Measurements from ENCODE around the gene TEKTIP1. TPM values are rescaled to one million over a fixed set of nuclear protein-coding genes. Genes with fewer than 3 reads are reported as not detected.
"Not testable (repeated sequence)": the region's sequence is repeated elsewhere in the genome, so short reads cannot be mapped to it uniquely, and the experiment has no call there.

The TEKTIP1 gene
- total RNA-seq, 1 donor from 2014 or later: not detected

GRCh38 chr19:3526507-3527237 lies 12.3 kb upstream of the TEKTIP1 start:
- no peak overlapping the region for H3K4me3 ChIP-seq (ENCODE audit: low read depth, low read length)
- DNase-seq (ENCODE audit: low read depth): no peak
- peak; percentile 29 for TF ChIP-seq CTCF (conservative IDR thresholded peaks at IDR 0.05; ENCODE audit: low read depth, low read length)

GRCh38 chr19:3527238-3527910 lies 11.6 kb upstream of the TEKTIP1 start:
- no peak overlapping the region for H3K4me3 ChIP-seq (ENCODE audit: low read depth, low read length)
- no peak for DNase-seq (ENCODE audit: low read depth)
- no peak for TF ChIP-seq CTCF (conservative IDR thresholded peaks at IDR 0.05; ENCODE audit: low read depth, low read length)

GRCh38 chr19:3528080-3528479 lies 10.9 kb upstream of the TEKTIP1 start:
- DNase-seq (ENCODE audit: low read depth): no peak
- TF ChIP-seq CTCF (conservative IDR thresholded peaks at IDR 0.05; ENCODE audit: low read depth, low read length): no peak
- H3K4me3 ChIP-seq (ENCODE audit: low read depth, low read length): no peak overlapping the region

GRCh38 chr19:3528539-3529211 lies 10.3 kb upstream of the TEKTIP1 start:
- no peak overlapping the region for H3K4me3 ChIP-seq (ENCODE audit: low read depth, low read length)
- no peak for TF ChIP-seq CTCF (conservative IDR thresholded peaks at IDR 0.05; ENCODE audit: low read depth, low read length)
- no peak for DNase-seq (ENCODE audit: low read depth)

- not testable (repeated sequence) for DNase-seq (ENCODE audit: low read depth)
Observed at GRCh38 chr19:3529299-3529698, 9.7 kb upstream of the TEKTIP1 start.

GRCh38 chr19:3530389-3530788 lies 8.6 kb upstream of the TEKTIP1 start:
- no peak for TF ChIP-seq CTCF (conservative IDR thresholded peaks at IDR 0.05; ENCODE audit: low read depth, low read length)
- DNase-seq (ENCODE audit: low read depth): no peak
- no peak overlapping the region for H3K4me3 ChIP-seq (ENCODE audit: low read depth, low read length)

More at GRCh38 chr19:3529299-3529698, 9.7 kb upstream of the TEKTIP1 start:
- H3K4me3 ChIP-seq (ENCODE audit: low read depth, low read length): not testable (repeated sequence)

- TF ChIP-seq CTCF (conservative IDR thresholded peaks at IDR 0.05; ENCODE audit: low read depth, low read length): no peak
- no peak for DNase-seq (ENCODE audit: low read depth)
- H3K4me3 ChIP-seq (ENCODE audit: low read depth, low read length): no peak overlapping the region
Observed at GRCh38 chr19:3531716-3532115, 7.3 kb upstream of the TEKTIP1 start.

All from epithelial cell of proximal tubule (primary cell).